Neutrophil (primary cell): ENCODE results near the gene AMIGO3.
"Not testable (repeated sequence)": the region's sequence is repeated elsewhere in the genome, so short reads cannot be mapped to it uniquely, and the experiment has no call there.

Experiments used
- H3K27ac ChIP-seq: fragments of 200-600 bp; sonication (generic); 2 replicates; pipeline ENCODE4 v1.5.1; 2016; ENCODE audit warnings: mild to moderate bottlenecking, moderate library complexity
- H3K27me3 ChIP-seq: fragments of 200-600 bp; sonication (generic); 2 replicates; pipeline ENCODE4 v1.6.0; 2016; ENCODE audit warnings: mild to moderate bottlenecking
- H3K36me3 ChIP-seq: fragments of 200-600 bp; sonication (generic); 2 replicates; pipeline ENCODE4 v1.5.1; 2017
- H3K4me1 ChIP-seq, 2 experiments: fragments of 200-600 bp in 1 of 2; sonication (generic) in 1 of 2; 1 replicate in 1 of 2; 2 replicates in 1 of 2; pipeline versions ENCODE4 v1.5.1 to v1.6.1; 2013 to 2016; ENCODE audit warnings: low read depth in 1 of 2, low read length in 1 of 2, mild to moderate bottlenecking in 1 of 2, moderate library complexity in 1 of 2; ENCODE audit not compliant: control insufficient read depth in 1 of 2, insufficient read depth in 1 of 2
- H3K4me3 ChIP-seq, 2 experiments: fragments of 200-600 bp in 1 of 2; sonication (generic) in 1 of 2; 1 replicate in 1 of 2; 2 replicates in 1 of 2; pipeline ENCODE4 v1.5.1; 2013 to 2016; ENCODE audit warnings: low read depth in 1 of 2, low read length in 1 of 2, mild to moderate bottlenecking in 1 of 2, moderate library complexity in 1 of 2
- H3K9me3 ChIP-seq: fragments of 200-600 bp; sonication (generic); 2 replicates; pipeline ENCODE4 v1.5.1; 2016
- CTCF ChIP-seq: fragments of 200-600 bp; sonication (generic); IDR thresholded peaks from 2 replicates; pipeline ENCODE4 v1.5.1; 2016; ENCODE audit warnings: antibody characterized with exemption

Gene AMIGO3

GRCh38 chr3:49756036-49756435 is 36.6 kb upstream of the AMIGO3 start:
- no peak overlapping the region for H3K4me3 ChIP-seq
- TF ChIP-seq CTCF = no peak

GRCh38 chr3:49754536-49754935 is 35.1 kb upstream of the AMIGO3 start:
- Histone ChIP-seq H3K9me3 (no peaks in the 10 kb centered on the region), H3K27ac (no peak overlapping the region), H3K36me3 (peaks cover 8% of the 10 kb centered on the region), H3K4me1 (peaks cover 0 to 3% of the 10 kb centered on the region in 2 experiments), H3K4me3 (no peak overlapping the region), H3K27me3 (no peaks in the 10 kb centered on the region)
- TF ChIP-seq CTCF = no peak

More at GRCh38 chr3:49756036-49756435, 36.6 kb upstream of the AMIGO3 start:
- peaks cover 2% of the 10 kb centered on the region for H3K36me3 ChIP-seq
- no peak overlapping the region for H3K27ac ChIP-seq
- peaks cover 0 to 3% of the 10 kb centered on the region in 2 experiments for H3K4me1 ChIP-seq
- no peaks in the 10 kb centered on the region for H3K9me3 ChIP-seq
- no peaks in the 10 kb centered on the region for H3K27me3 ChIP-seq

GRCh38 chr3:49751501-49751900 is 32.0 kb upstream of the AMIGO3 start:
- H3K27me3 ChIP-seq = no peaks in the 10 kb centered on the region
- H3K36me3 ChIP-seq = peaks cover 36% of the 10 kb centered on the region
- no peak overlapping the region for H3K4me3 ChIP-seq
- H3K27ac ChIP-seq = no peak overlapping the region
- H3K9me3 ChIP-seq = no peaks in the 10 kb centered on the region
- TF ChIP-seq CTCF = no peak
- no peaks in the 10 kb centered on the region for H3K4me1 ChIP-seq

GRCh38 chr3:49750056-49750455 is 30.6 kb upstream of the AMIGO3 start:
- Histone ChIP-seq H3K4me1 (no peaks in the 10 kb centered on the region), H3K36me3 (peaks cover 36% of the 10 kb centered on the region), H3K4me3 (no peak overlapping the region), H3K27ac (no peak overlapping the region), H3K27me3 (no peaks in the 10 kb centered on the region), H3K9me3 (no peaks in the 10 kb centered on the region)
- TF ChIP-seq CTCF = no peak

GRCh38 chr3:49748874-49749273 is 29.4 kb upstream of the AMIGO3 start:
- not testable (repeated sequence) for H3K4me3 ChIP-seq, H3K9me3 ChIP-seq, H3K27me3 ChIP-seq, H3K27ac ChIP-seq, H3K4me1 ChIP-seq
- H3K36me3 ChIP-seq = peaks cover 44% of the 10 kb centered on the region

- Histone ChIP-seq H3K36me3 (peaks cover 51% of the 10 kb centered on the region), H3K9me3 (no peaks in the 10 kb centered on the region), H3K4me1 (no peaks in the 10 kb centered on the region), H3K27me3 (no peaks in the 10 kb centered on the region), H3K27ac (no peak overlapping the region), H3K4me3 (no peak overlapping the region)
- TF ChIP-seq CTCF = no peak
These were observed 28.5 kb upstream of the AMIGO3 start for GRCh38 chr3:49747792-49748480.
